HepG2 (cell line): ENCODE data around the gene VKORC1L1. TPM values are rescaled to one million over a fixed set of nuclear protein-coding genes. Genes with fewer than 3 reads are reported as not detected.
A peak's percentile ranks its signal among the peaks of the same experiment; 100 is the strongest.

ENCODE experiments used
- E2F5 ChIP-seq: sonication (generic); formaldehyde crosslinking; conservative IDR thresholded peaks from 2 replicates; pipeline ENCODE4 v1.4.0; 2020; ENCODE audit warnings: missing genetic modification reagents
- EEA1 ChIP-seq: sonication (generic); formaldehyde crosslinking; IDR thresholded peaks from 2 replicates; pipeline ENCODE4 v1.5.1; 2020; ENCODE audit warnings: mild to moderate bottlenecking, missing genetic modification reagents, borderline replicate concordance
- GMEB1 ChIP-seq: sonication (generic); formaldehyde crosslinking; IDR thresholded peaks from 2 replicates; pipeline ENCODE4 v1.5.1; 2020; ENCODE audit warnings: missing genetic modification reagents, mild to moderate bottlenecking, borderline replicate concordance
- GTF3A ChIP-seq: sonication (generic); formaldehyde crosslinking; conservative IDR thresholded peaks from 2 replicates; pipeline ENCODE4 v1.4.0; 2020; ENCODE audit warnings: mild to moderate bottlenecking, missing genetic modification reagents
- HMGA1 ChIP-seq: sonication (generic); formaldehyde crosslinking; conservative IDR thresholded peaks from 2 replicates; pipeline ENCODE4 v1.4.0; 2020; ENCODE audit warnings: missing genetic modification reagents
- POLR2A ChIP-seq, 2 experiments: IDR thresholded peaks; 2 replicates each; pipeline ENCODE4 v1.6.1; 2011; ENCODE audit warnings: low read depth in 2 of 2, low read length in 2 of 2, mild to moderate bottlenecking in 1 of 2, moderate library complexity in 1 of 2; ENCODE audit not compliant: insufficient read depth in 1 of 2
- TSC22D2 ChIP-seq: sonication (generic); formaldehyde crosslinking; IDR thresholded peaks from 2 replicates; pipeline ENCODE4 v1.5.1; 2020; ENCODE audit warnings: missing genetic modification reagents, mild to moderate bottlenecking, borderline replicate concordance
- ZBTB33 ChIP-seq: sonication (generic); formaldehyde crosslinking; IDR thresholded peaks from 2 replicates; pipeline ENCODE4 v1.4.0; 2020; ENCODE audit warnings: missing genetic modification reagents
- ZNF280D ChIP-seq: sonication (generic); formaldehyde crosslinking; IDR thresholded peaks from 2 replicates; pipeline ENCODE4 v1.5.1; 2020; ENCODE audit warnings: mild to moderate bottlenecking, missing genetic modification reagents
- ZNF318 ChIP-seq: sonication (generic); formaldehyde crosslinking; IDR thresholded peaks from 2 replicates; pipeline ENCODE4 v1.4.0; 2020; ENCODE audit warnings: mild to moderate bottlenecking, missing genetic modification reagents
- ZNF775 ChIP-seq: sonication (generic); formaldehyde crosslinking; IDR thresholded peaks from 2 replicates; pipeline ENCODE4 v1.4.0; 2020; ENCODE audit warnings: missing genetic modification reagents, mild to moderate bottlenecking, moderate library complexity, borderline replicate concordance
- polyA plus RNA-seq, 8 experiments: library from polyadenylated mRNA; depleted of rRNA in 3 of 8; stranded (reverse) in 7 of 8; unstranded in 1 of 8; fragments of >200 nt; fragmentation: Illumina TruSeq in 4 of 8; extraction: Trizol in 4 of 8; gene quantifications; 2 replicates each; pipeline versions ENCODE4 v1.2.1 to v1.2.3, GENCODE V29; 2011 to 2016; ENCODE audit warnings: low read depth in 4 of 8, missing spikeins in 1 of 8, mixed read lengths in 1 of 8; ENCODE audit not compliant: insufficient read depth in 1 of 8
- total RNA-seq, 5 experiments: library from RNA; depleted of rRNA; stranded (reverse); fragments of >200 nt; fragmentation: Illumina TruSeq; extraction: Trizol; gene quantifications; 2 replicates each; pipeline ENCODE4 v1.2.3, GENCODE V29; 2016; ENCODE audit warnings: low read depth in 1 of 5

Gene VKORC1L1
- total and polyA plus RNA-seq, 2 of the 13 experiments (the other 11 are each of a cell fraction or from before 2014, with no cell fraction given): 13.9 to 16.5 TPM

- TF ChIP-seq ZNF318 (CRISPR knock-in tag): no peak
- no peak for TF ChIP-seq E2F5 (CRISPR knock-in tag)
- TF ChIP-seq GTF3A (CRISPR knock-in tag): no peak
- no peak for TF ChIP-seq POLR2A (IDR thresholded peaks at IDR 0.05; ENCODE audit: insufficient read depth in 1 of 2, low read depth in 2 of 2, low read length in 2 of 2)
- TF ChIP-seq ZNF775 (CRISPR knock-in tag): no peak
- TF ChIP-seq ZBTB33: no peak
- 0 out of 2 replicates have a peak, but pooled peaks have one; percentile 42 for TF ChIP-seq GMEB1 (CRISPR knock-in tag)
- TF ChIP-seq TSC22D2 (CRISPR knock-in tag): no peak
- no peak for TF ChIP-seq ZNF280D (CRISPR knock-in tag)
- TF ChIP-seq HMGA1 (CRISPR knock-in tag): no peak
- no peak for TF ChIP-seq EEA1
Measured at GRCh38 chr7:65872776-65873581, at the start of gene VKORC1L1 (continued).
